Peyer's patch (tissue), 4 donors: ENCODE measurements around the gene SPACDR. TPM values are rescaled to one million over a fixed set of nuclear protein-coding genes. Genes with fewer than 3 reads are reported as not detected.

ENCODE experiments used
- DNase-seq, 3 donors: peaks; one replicate each; pipeline ENCODE4 v3.0.0-alpha.2; 2017 to 2019
- H3K27ac ChIP-seq, 4 donors: fragments of 200-600 bp; sonication (generic); one replicate each; pipeline ENCODE4 v1.5.1; 2016 to 2019
- H3K27me3 ChIP-seq, 2 donors: fragments of 200-600 bp; sonication (generic); one replicate each; pipeline ENCODE4 v1.5.1; 2019
- H3K36me3 ChIP-seq, 3 donors: fragments of 200-600 bp; sonication (generic); one replicate each; pipeline ENCODE4 v1.5.1; 2016 to 2019
- H3K4me1 ChIP-seq, 4 donors: fragments of 200-600 bp; sonication (generic); one replicate each; pipeline ENCODE4 v1.5.1; 2016 to 2019
- H3K4me3 ChIP-seq, 4 donors: fragments of 200-600 bp; sonication (generic); 1 replicate in 3 of 4; 2 replicates in 1 of 4; pipeline ENCODE4 v1.5.1; 2016 to 2019; ENCODE audit warnings: mild to moderate bottlenecking in 1 of 4
- H3K9me3 ChIP-seq, 4 donors: fragments of 200-600 bp; sonication (generic); one replicate each; pipeline ENCODE4 v1.5.1; 2016 to 2019; ENCODE audit warnings: mild to moderate bottlenecking in 1 of 4
- POLR2A ChIP-seq, 2 donors: fragments of 450-650 bp; IDR thresholded peaks; one replicate each; pipeline ENCODE4 v1.5.1; 2017; ENCODE audit warnings: antibody characterized with exemption in 2 of 2, mild to moderate bottlenecking in 2 of 2, moderate library complexity in 2 of 2
- total RNA-seq, 4 donors: library from RNA; depleted of rRNA; stranded (reverse); fragments of >200 nt; gene quantifications; one replicate each; pipeline ENCODE4 v1.1.0, GENCODE V29; 2016
- TF ChIP-seq, protein P1 (sequence below), 6 experiments: fragments of 450-650 bp in 4 of 6; fragments of 200-600 bp in 2 of 6; sonication (generic) in 1 of 6; IDR thresholded peaks; one replicate each; pipeline ENCODE4 v1.5.1; 2017 to 2019; ENCODE audit warnings: antibody characterized with exemption in 6 of 6, mild to moderate bottlenecking in 3 of 6, moderate library complexity in 1 of 6

SPACDR gene
- total RNA-seq, 4 donors from 2014 or later: not detected

DNA sequence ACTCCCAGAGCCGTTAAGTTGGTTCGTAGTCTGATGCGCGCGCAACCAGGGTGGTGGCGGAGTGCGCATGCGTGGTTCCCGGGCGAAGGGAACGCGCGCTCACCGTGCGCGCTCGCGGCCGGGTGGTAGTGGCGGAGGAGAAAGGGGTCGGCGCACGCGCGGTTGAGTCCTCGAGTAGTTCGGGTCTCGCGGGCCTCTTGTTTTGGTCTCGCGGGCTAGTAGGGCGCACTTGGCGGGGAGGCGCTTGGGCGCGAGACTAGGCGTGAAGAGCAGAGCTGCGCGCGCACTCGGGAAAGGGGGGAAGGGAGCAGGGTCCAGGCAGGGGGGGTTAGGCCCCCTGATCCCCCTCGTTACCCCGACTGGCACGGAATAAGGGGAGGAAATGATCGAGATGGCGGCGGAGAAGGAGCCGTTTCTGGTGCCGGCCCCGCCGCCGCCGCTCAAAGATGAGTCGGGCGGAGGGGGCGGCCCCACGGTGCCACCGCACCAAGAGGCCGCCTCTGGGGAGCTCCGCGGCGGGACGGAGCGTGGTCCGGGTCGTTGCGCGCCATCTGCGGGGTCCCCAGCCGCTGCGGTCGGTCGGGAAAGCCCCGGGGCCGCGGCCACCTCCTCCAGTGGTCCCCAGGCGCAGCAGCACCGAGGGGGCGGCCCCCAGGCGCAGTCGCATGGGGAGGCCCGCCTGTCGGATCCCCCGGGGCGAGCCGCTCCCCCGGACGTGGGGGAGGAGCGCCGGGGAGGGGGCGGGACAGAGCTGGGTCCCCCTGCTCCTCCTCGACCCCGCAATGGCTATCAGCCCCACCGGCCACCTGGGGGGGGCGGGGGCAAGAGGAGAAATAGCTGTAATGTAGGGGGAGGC lies 34.2 kb downstream of the SPACDR start, which contains the start of gene MEPCE:
Gene MEPCE, plus strand, starts transcription at position 195 of the 856 bp plus-strand sequence. Its CDS starts 188 bp downstream, at position 383.
- Histone ChIP-seq H3K27me3 (no peaks in the 10 kb centered on the region), H3K4me1 (peaks cover 0 to 38% (median 6%) of the 10 kb centered on the region in 4 donors), H3K36me3 (peaks cover 0 to 25% (median 0%) of the 10 kb centered on the region in 3 donors), H3K27ac (peak within 1 kb of the TSS; percentile 96 to 100 (median 100)), H3K9me3 (no peaks in the 10 kb centered on the region), H3K4me3 (peak within 1 kb of the TSS; percentile 59 to 91 (median 76))
- peak; percentile 94 to 98 (median 97) for DNase-seq
- TF ChIP-seq POLR2A (IDR thresholded peaks at IDR 0.05): peak in 1 of 2 donors; percentile 62
- TF ChIP-seq, protein P1, sequence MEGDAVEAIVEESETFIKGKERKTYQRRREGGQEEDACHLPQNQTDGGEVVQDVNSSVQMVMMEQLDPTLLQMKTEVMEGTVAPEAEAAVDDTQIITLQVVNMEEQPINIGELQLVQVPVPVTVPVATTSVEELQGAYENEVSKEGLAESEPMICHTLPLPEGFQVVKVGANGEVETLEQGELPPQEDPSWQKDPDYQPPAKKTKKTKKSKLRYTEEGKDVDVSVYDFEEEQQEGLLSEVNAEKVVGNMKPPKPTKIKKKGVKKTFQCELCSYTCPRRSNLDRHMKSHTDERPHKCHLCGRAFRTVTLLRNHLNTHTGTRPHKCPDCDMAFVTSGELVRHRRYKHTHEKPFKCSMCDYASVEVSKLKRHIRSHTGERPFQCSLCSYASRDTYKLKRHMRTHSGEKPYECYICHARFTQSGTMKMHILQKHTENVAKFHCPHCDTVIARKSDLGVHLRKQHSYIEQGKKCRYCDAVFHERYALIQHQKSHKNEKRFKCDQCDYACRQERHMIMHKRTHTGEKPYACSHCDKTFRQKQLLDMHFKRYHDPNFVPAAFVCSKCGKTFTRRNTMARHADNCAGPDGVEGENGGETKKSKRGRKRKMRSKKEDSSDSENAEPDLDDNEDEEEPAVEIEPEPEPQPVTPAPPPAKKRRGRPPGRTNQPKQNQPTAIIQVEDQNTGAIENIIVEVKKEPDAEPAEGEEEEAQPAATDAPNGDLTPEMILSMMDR (IDR thresholded peaks at IDR 0.05): no peak

DNA sequence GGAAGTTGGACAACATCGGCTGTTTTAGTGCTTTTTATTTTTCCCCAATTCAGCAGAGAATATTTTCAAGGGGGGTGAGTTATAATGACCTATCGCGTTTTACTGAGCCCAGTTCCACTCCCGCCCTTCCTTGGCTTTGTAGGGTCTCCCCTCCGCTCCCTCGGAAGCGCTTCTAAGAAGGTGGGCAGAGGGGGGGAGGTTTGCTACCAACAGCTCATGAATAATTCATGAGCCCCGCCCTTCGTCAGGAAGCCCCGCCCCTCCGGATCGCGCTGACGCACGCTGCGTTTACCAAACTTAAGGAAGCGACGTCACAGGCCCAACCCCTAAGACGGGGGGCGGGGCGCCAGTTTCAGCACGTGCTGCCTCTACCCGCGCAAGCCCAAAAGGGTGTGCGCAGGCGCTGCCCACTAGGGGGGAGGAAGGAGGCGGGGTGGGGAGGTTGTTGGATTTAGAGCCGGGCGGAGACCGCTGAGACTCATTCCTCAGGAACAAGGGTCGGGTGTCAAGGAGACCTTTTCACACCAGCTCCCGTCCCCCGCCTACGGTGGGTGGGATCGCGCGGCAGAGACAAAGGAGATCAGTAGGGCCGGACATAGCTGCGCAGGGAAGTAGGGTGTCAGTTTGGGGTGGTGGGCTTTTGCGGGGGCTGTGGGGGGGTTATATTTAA lies 35.0 kb downstream of the SPACDR start:
- peak; percentile 77 to 81 for TF ChIP-seq POLR2A (IDR thresholded peaks at IDR 0.05)
- TF ChIP-seq, protein P1 (IDR thresholded peaks at IDR 0.05): peak; percentile 6 to 63 (median 54)
- H3K4me3 ChIP-seq: peak overlapping the region; percentile 59 to 91 (median 76)
- DNase-seq: peak; percentile 100
- peaks cover 0 to 18% (median 0%) of the 10 kb centered on the region in 3 donors for H3K36me3 ChIP-seq
- H3K9me3 ChIP-seq: no peaks in the 10 kb centered on the region
- no peaks in the 10 kb centered on the region for H3K27me3 ChIP-seq
- peaks cover 0 to 33% (median 4%) of the 10 kb centered on the region in 4 donors for H3K4me1 ChIP-seq
- peak overlapping the region; percentile 96 to 100 (median 100) for H3K27ac ChIP-seq

DNA sequence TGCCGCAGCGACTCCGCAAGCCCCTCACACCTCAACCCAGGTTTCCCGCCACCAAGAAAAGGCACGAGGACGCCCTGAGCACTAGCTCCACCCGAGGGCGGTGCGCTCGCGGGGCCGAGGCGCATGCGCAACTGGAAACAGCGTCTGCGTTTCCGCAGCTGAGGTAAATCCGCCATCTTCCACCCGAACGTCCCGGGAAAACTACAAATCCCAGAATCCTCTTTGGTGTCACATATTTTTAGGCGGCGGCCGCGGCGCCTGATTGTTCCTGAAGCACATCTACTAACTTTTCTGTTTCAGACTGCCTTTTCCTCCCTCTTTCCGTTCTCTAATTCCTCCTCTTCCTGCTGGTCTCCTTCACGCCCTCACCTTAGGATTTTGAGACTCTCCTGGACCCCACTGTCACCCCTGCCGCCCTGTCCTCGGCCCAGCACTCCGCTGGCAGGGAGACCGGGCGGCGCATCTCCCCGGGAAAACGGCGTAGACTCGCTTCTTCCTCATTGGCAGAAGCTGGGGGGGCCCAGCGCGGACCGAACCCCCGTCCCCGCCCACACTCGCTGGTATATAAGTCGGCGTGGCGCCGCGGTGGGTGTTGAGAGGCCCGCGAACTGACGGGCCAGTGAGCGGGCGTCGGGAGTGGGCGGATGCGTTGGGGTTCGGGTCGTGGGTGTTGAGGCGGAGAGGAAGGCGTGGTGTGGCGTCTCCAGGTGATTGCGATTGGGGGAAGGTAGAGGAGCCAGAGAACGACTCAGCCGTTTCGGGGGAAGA lies 35.7 kb downstream of the SPACDR start, which contains the start of gene ZCWPW1:
Gene ZCWPW1, minus strand, starts transcription at position 505 of the 768 bp plus-strand sequence. CDS start 8,054 bp downstream, outside the sequence.
- H3K36me3 ChIP-seq: peaks cover 0 to 10% (median 0%) of the 10 kb centered on the region in 3 donors
- TF ChIP-seq, protein P1 (IDR thresholded peaks at IDR 0.05): peak in 1 of 6 experiments; percentile 12
- TF ChIP-seq POLR2A (IDR thresholded peaks at IDR 0.05): peak; percentile 100
- H3K9me3 ChIP-seq: no peaks in the 10 kb centered on the region
- peak; percentile 96 to 98 (median 97) for DNase-seq
- H3K27me3 ChIP-seq: no peaks in the 10 kb centered on the region
- H3K27ac ChIP-seq: peak within 1 kb of the TSS; percentile 96 to 100 (median 100)
- H3K4me1 ChIP-seq: peaks cover 0 to 26% (median 4%) of the 10 kb centered on the region in 4 donors
- peak within 1 kb of the TSS; percentile 59 to 91 (median 76) for H3K4me3 ChIP-seq

DNA sequence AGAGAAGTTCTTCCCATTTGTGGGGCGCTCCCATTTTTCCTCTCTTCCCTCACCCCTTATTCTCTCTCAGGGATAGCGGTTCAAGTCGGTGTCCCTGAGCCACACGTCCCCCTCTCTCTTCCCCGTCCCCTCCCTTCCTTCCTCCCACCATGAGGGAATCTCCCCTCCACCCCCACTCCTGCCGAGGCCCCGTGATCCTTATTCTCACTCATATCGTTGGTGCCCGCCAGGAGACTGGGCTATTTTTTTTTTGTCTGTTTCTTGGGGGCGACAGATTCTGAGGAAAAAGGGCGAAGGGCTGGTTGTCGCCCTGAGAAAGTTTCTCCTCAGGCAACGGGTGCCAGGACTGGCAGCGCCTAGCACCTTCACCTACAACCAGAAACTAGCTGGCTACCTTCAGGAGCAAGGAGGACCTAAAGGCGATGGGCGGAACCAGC lies 36.3 kb downstream of the SPACDR start:
- Histone ChIP-seq H3K27ac (peak overlapping the region; percentile 96 to 100 (median 100)), H3K9me3 (no peaks in the 10 kb centered on the region), H3K36me3 (peaks cover 0 to 4% (median 0%) of the 10 kb centered on the region in 3 donors), H3K4me3 (peak overlapping the region; percentile 59 to 91 (median 76)), H3K27me3 (no peaks in the 10 kb centered on the region), H3K4me1 (peaks cover 0 to 26% (median 4%) of the 10 kb centered on the region in 4 donors)
- TF ChIP-seq, protein P1 (IDR thresholded peaks at IDR 0.05): no peak
- no peak for TF ChIP-seq POLR2A (IDR thresholded peaks at IDR 0.05)
- DNase-seq: no peak

DNA sequence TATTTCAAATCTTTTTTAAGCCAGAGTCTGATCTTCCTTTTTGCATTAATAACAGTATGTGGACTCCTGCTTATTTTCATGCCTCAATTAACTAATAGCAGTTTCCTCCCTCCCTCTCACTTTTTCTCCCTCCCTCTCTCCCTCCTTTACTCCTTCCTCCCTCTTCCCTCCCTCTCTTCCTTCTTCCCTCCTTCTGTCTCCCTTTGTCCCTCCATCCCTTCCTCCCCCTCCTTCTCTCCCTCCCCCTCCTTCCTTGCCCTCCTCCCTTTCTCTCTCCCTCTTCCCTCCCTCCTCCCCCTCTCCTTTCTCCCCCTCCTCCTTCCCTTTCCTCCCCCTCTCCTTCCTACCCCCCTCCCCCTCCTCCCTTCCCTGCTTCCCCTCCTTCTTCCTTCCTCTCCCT lies 37.5 kb downstream of the SPACDR start:
- Histone ChIP-seq H3K9me3 (no peaks in the 10 kb centered on the region), H3K4me1 (peaks cover 0 to 16% (median 4%) of the 10 kb centered on the region in 4 donors), H3K27ac (no peak overlapping the region), H3K36me3 (no peaks in the 10 kb centered on the region), H3K4me3 (no peak overlapping the region), H3K27me3 (no peaks in the 10 kb centered on the region)
- DNase-seq: no peak
- TF ChIP-seq, protein P1 (IDR thresholded peaks at IDR 0.05): no peak
- TF ChIP-seq POLR2A (IDR thresholded peaks at IDR 0.05): no peak
